Ovary (tissue), 9 donors: Measurements from ENCODE around the gene REST. TPM values are rescaled to one million over a fixed set of nuclear protein-coding genes. Genes with fewer than 3 reads are reported as not detected.
"Not testable (repeated sequence)": the region's sequence is repeated elsewhere in the genome, so short reads cannot be mapped to it uniquely, and the experiment has no call there.

Experiments used
- DNase-seq, 5 donors: peaks; one replicate each; pipeline ENCODE4 v3.0.0-alpha.2; 2019 to 2020
- H3K27ac ChIP-seq, 2 donors: fragments of 200-600 bp; one replicate each; pipeline versions ENCODE4 v1.5.1 to v1.8.0; 2019 to 2022
- H3K27me3 ChIP-seq: fragments of 200-600 bp; one replicate; pipeline ENCODE4 v1.8.0; 2022
- H3K36me3 ChIP-seq: fragments of 200-600 bp; sonication (generic); one replicate; pipeline ENCODE4 v1.5.1; 2019
- H3K4me1 ChIP-seq: one replicate; pipeline ENCODE4 v1.8.1; 2013; ENCODE audit warnings: mild to moderate bottlenecking, moderate library complexity; ENCODE audit not compliant: insufficient read depth
- H3K4me3 ChIP-seq: fragments of 200-600 bp; sonication (generic); one replicate; pipeline ENCODE4 v1.5.1; 2017
- H3K9me3 ChIP-seq, 2 donors: fragments of 200-600 bp in 1 of 2; sonication (generic) in 1 of 2; one replicate each; pipeline versions ENCODE4 v1.5.1 to v1.8.1; 2013 to 2019; ENCODE audit warnings: mild to moderate bottlenecking in 1 of 2, moderate library complexity in 1 of 2
- CTCF ChIP-seq, 3 donors: fragments of 450-650 bp in 2 of 3; fragments of 200-600 bp in 1 of 3; IDR thresholded peaks; one replicate each; pipeline versions ENCODE4 v1.5.1 to v1.8.0; 2016 to 2022; ENCODE audit warnings: antibody characterized with exemption in 3 of 3, mild to moderate bottlenecking in 1 of 3
- EP300 ChIP-seq: sonication (generic); formaldehyde crosslinking; IDR thresholded peaks from one replicate; pipeline ENCODE4 v1.6.1; 2017; ENCODE audit warnings: antibody characterized with exemption
- POLR2A ChIP-seq: fragments of 450-650 bp; IDR thresholded peaks from one replicate; pipeline ENCODE4 v1.6.1; 2017; ENCODE audit warnings: antibody characterized with exemption, mild to moderate bottlenecking, moderate library complexity
- WGBS, 3 donors: extraction: QIAGEN DNeasy Blood & Tissue Kit in 1 of 3; methylation state at CpG; one replicate each; pipeline versions ENCODE4 v1.1.5 to v1.1.7; 2013 to 2017; 5-methylcytosine and 5-hydroxymethylcytosine counted together
- intact Hi-C, 4 donors: fragments of 100-400 bp; cut with DNase I; formaldehyde crosslinking; loops; one replicate each; pipeline versions ENCODE4 v1.11.0 to v1.15.1; 2022 to 2023
- polyA plus RNA-seq, 2 donors: library from polyadenylated mRNA; stranded (reverse); fragments of 200-250 nt in 1 of 2; fragments of 350-450 nt in 1 of 2; fragmentation: Illumina TruSeq in 1 of 2; extraction: RNeasy Lipid Tissue Mini Kit (QIAGEN cat#74804) in 1 of 2; gene quantifications; one replicate each; pipeline ENCODE4 v1.2.3, GENCODE V29; 2013 to 2014
- total RNA-seq, 7 donors: library from RNA; depleted of rRNA in 2 of 7; stranded (reverse); fragments of >200 nt in 2 of 7; fragmentation: NEBNext Ultra II Directional in 3 of 7; extraction: Animal tissue kit (Norgen Biotek cat#: 25700) in 3 of 7; gene quantifications; one replicate each; pipeline versions ENCODE4 v1.1.0 to v1.2.4, GENCODE V29; 2016 to 2023
- donor health status: DM: no; HTN: no; CAD: no; lungs with moderate emphysema.
- donor health status: DM: no; HTN: no; CAD: no.
- donor health status: Bipolar disorder and iron deficiency.
- donor health status: DM: yes; HTN: yes; CAD: no.
- donor health status: DM: no; HTN: no; CAD: no.
- donor health status: DM: yes; HTN: yes; CAD: no.

REST gene
- total and polyA plus RNA-seq, 9 donors = 8.2 to 43.7 (median 31.5) TPM

DNA sequence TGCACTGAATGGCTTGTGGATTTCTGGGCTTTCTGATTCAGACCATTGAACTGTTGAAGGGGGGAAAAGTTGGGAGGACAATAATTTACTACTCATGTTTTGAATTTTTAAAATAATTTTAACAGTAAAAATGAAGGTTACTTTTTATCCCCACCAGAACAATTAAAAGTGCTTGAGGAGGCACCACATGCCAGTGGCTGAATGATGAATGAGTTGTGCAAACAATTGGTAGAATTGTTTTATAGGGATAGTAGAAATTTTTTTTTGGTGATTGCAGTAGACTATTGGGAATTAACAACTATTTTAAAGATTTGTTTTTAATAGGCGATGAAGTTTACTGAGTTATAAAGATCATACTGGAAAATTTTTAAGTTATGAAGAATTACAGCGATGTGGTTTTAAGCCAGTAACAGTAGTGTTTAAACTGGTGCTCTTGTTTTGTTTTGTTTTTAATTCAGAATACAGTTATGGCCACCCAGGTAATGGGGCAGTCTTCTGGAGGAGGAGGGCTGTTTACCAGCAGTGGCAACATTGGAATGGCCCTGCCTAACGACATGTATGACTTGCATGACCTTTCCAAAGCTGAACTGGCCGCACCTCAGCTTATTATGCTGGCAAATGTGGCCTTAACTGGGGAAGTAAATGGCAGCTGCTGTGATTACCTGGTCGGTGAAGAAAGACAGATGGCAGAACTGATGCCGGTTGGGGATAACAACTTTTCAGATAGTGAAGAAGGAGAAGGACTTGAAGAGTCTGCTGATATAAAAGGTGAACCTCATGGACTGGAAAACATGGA is 2.7 kb downstream of the REST start:
- Histone ChIP-seq H3K9me3 (no peaks in the 10 kb centered on the region), H3K4me1 (peaks cover 17% of the 10 kb centered on the region), H3K4me3 (no peak overlapping the region), H3K27me3 (no peaks in the 10 kb centered on the region), H3K36me3 (no peaks in the 10 kb centered on the region), H3K27ac (no peak overlapping the region)
- 57 to 62% (median 60%) methylated on average over 6 of the region's 6 CpGs for WGBS, 3 donors
- TF ChIP-seq POLR2A (no peak), EP300 (no peak), CTCF (IDR thresholded peaks at IDR 0.05) (no peak)
- intact Hi-C loops = no loop called here
- DNase-seq = no peak

DNA sequence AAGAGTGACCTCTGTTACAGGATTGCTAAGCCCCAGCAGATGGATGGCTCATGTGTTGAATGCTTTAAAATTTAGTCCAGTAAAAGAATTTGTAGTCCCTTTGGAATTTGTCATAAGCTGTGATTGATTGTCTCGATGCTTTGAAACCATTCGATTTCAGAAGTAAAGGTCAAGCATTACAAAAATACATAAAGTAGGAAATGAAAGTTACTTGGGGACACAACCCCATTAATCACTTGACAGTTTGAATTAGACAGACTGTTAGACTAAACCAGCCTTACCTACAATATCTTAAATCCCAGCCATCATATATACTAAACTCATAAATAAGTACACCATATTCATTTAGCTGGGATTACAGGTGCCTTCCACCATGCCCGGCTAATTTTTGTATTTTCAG is 6.6 kb downstream of the REST start:
- no peak overlapping the region for H3K4me3 ChIP-seq
- DNase-seq = no peak
- intact Hi-C loops = no loop called here
- no peaks in the 10 kb centered on the region for H3K36me3 ChIP-seq
- H3K9me3 ChIP-seq = no peaks in the 10 kb centered on the region
- WGBS, 3 donors = 74 to 79% (median 76%) methylated on average over 3 of the region's 3 CpGs
- H3K4me1 ChIP-seq = peaks cover 24% of the 10 kb centered on the region
- H3K27me3 ChIP-seq = no peaks in the 10 kb centered on the region
- TF ChIP-seq CTCF (IDR thresholded peaks at IDR 0.05) (no peak), EP300 (no peak)
- H3K27ac ChIP-seq = no peak overlapping the region

GRCh38 chr4:56914977-56915376 is 7.3 kb downstream of the REST start:
- peaks cover 24% of the 10 kb centered on the region for H3K4me1 ChIP-seq
- DNase-seq, intact Hi-C loops, H3K4me3 ChIP-seq, H3K9me3 ChIP-seq, H3K27ac ChIP-seq, H3K36me3 ChIP-seq, H3K27me3 ChIP-seq: not testable (repeated sequence)
- 97% methylated on average over 12 of the region's 12 CpGs for WGBS, 3 donors

GRCh38 chr4:56927196-56927595 is 19.5 kb downstream of the REST start:
- intact Hi-C loops = no loop called here
- Histone ChIP-seq H3K4me1 (no peaks in the 10 kb centered on the region), H3K36me3 (no peaks in the 10 kb centered on the region)

More at GRCh38 chr4:56927196-56927595, 19.5 kb downstream of the REST start:
- TF ChIP-seq POLR2A (no peak), CTCF (IDR thresholded peaks at IDR 0.05) (no peak), EP300 (no peak)
- no peak overlapping the region for H3K27ac ChIP-seq
- H3K9me3 ChIP-seq = no peaks in the 10 kb centered on the region
- H3K27me3 ChIP-seq = no peaks in the 10 kb centered on the region
- 69 to 97% (median 96%) methylated on average over 2 of the region's 2 CpGs for WGBS, 3 donors
- H3K4me3 ChIP-seq = no peak overlapping the region
- no peak for DNase-seq
